GM18858 (cell line): ENCODE measurements around the gene LSM4.

Experiments used
- ATAC-seq: cut with Tn5 transposase; IDR thresholded peaks from one replicate; pipeline ENCODE4 v1.9.1; 2021; ENCODE audit not compliant: unreplicated experiment

The LSM4 gene

GRCh38 chr19:18279266-18279515, 43.7 kb downstream of the LSM4 start:
- no peak for ATAC-seq

- ATAC-seq, result no peak
These were observed 44.2 kb downstream of the LSM4 start for GRCh38 chr19:18278521-18279265.

- ATAC-seq, result no peak
These were observed 48.0 kb downstream of the LSM4 start for GRCh38 chr19:18274781-18275356.

- ATAC-seq, result no peak
These were observed 48.6 kb downstream of the LSM4 start, which contains the start of gene IQCN for GRCh38 chr19:18274219-18274780. IQCN (minus strand) TSS chr19:18274452; CDS start chr19:18269478, 4,974 bp downstream.

GRCh38 chr19:18273561-18274218, 49.2 kb downstream of the LSM4 start:
- ATAC-seq, result no peak

GRCh38 chr19:18271433-18271841, 51.4 kb downstream of the LSM4 start:
- no peak for ATAC-seq

- ATAC-seq, result no peak
These were observed 52.5 kb downstream of the LSM4 start for GRCh38 chr19:18270326-18270725.

- no peak for ATAC-seq
These were observed 53.7 kb downstream of the LSM4 start for GRCh38 chr19:18269070-18269723.

GRCh38 chr19:18266771-18267686, 55.8 kb downstream of the LSM4 start:
- no peak for ATAC-seq

GRCh38 chr19:18265582-18265981, 57.3 kb downstream of the LSM4 start:
- ATAC-seq, result no peak

GRCh38 chr19:18264971-18265540, 57.8 kb downstream of the LSM4 start:
- ATAC-seq, result no peak

GRCh38 chr19:18264137-18264854, 58.6 kb downstream of the LSM4 start:
- ATAC-seq, result no peak

- no peak for ATAC-seq
These were observed 59.3 kb downstream of the LSM4 start for GRCh38 chr19:18263324-18264136.

GRCh38 chr19:18262917-18263316, 60.0 kb downstream of the LSM4 start:
- no peak for ATAC-seq

- ATAC-seq, result no peak
These were observed 60.7 kb downstream of the LSM4 start for GRCh38 chr19:18262144-18262543.

- no peak for ATAC-seq
These were observed 61.4 kb downstream of the LSM4 start for GRCh38 chr19:18261474-18261873.

GRCh38 chr19:18259893-18260292, 63.0 kb downstream of the LSM4 start:
- no peak for ATAC-seq
